A673 (cell line): ENCODE results near the gene ANKRD13A. TPM values are rescaled to one million over a fixed set of nuclear protein-coding genes. Genes with fewer than 3 reads are reported as not detected.

ENCODE experiments used
- BruUV-seq: library from RNA; stranded (reverse); fragments of 400-500 nt; replicated peaks from 2 replicates; lab custom pipeline; 2021; lab: Mats Ljungman, UMichigan
- CTCF ChIA-PET: fragments of 300-600 bp; sonication (Branson Sonifier 250); formaldehyde crosslinking; loops from one replicate; lab custom pipeline; 2022; ENCODE audit warnings: antibody characterized with exemption; lab: Charles Lee
- POLR2A ChIA-PET: fragments of 300-600 bp; sonication (Branson Sonifier 250); formaldehyde crosslinking; loops from one replicate; lab custom pipeline; 2022; ENCODE audit warnings: antibody characterized with exemption; ENCODE audit not compliant: low non-redundant PET; lab: Charles Lee
- DNase-seq: peaks from one replicate; pipeline ENCODE4 v3.0.0-alpha.2; 2015; ENCODE audit warnings: low spot score
- H3K27ac ChIP-seq: fragments of 200-600 bp; sonication (generic); 2 replicates; pipeline ENCODE4 v1.5.1; 2016; ENCODE audit warnings: mixed run types, low read depth, mild to moderate bottlenecking, mixed read lengths, antibody characterized with exemption, low read length; ENCODE audit not compliant: poor library complexity, severe bottlenecking
- H3K27me3 ChIP-seq: fragments of 200-600 bp; sonication (generic); replicated peaks from 2 replicates; pipeline ENCODE4 v1.6.1; 2017; ENCODE audit warnings: mixed run types, low read depth, mild to moderate bottlenecking, mixed read lengths, antibody characterized with exemption, low read length; ENCODE audit not compliant: insufficient read depth, poor library complexity
- H3K36me3 ChIP-seq: fragments of 200-600 bp; sonication (generic); 2 replicates; pipeline ENCODE4 v1.6.1; 2016; ENCODE audit warnings: mixed run types, mild to moderate bottlenecking, mixed read lengths, antibody characterized with exemption, low read length; ENCODE audit not compliant: insufficient read depth, poor library complexity, severe bottlenecking
- H3K4me1 ChIP-seq: fragments of 200-600 bp; sonication (generic); 2 replicates; pipeline ENCODE4 v1.6.1; 2017; ENCODE audit warnings: mixed run types, mild to moderate bottlenecking, mixed read lengths, antibody characterized with exemption, low read length; ENCODE audit not compliant: insufficient read depth, poor library complexity, severe bottlenecking
- H3K4me3 ChIP-seq: fragments of 200-600 bp; sonication (generic); 2 replicates; pipeline ENCODE4 v1.5.1; 2016; ENCODE audit warnings: low read depth, mixed run types, mild to moderate bottlenecking, mixed read lengths, low read length; ENCODE audit not compliant: poor library complexity, severe bottlenecking
- H3K9me3 ChIP-seq: fragments of 200-600 bp; sonication (generic); 2 replicates; pipeline ENCODE4 v1.6.1; 2016; ENCODE audit warnings: mixed run types, low read depth, mild to moderate bottlenecking, mixed read lengths, antibody characterized with exemption, low read length; ENCODE audit not compliant: poor library complexity, severe bottlenecking
- CTCF ChIP-seq: fragments of 300-800, 200-600 bp; sonication (generic); conservative IDR thresholded peaks from 2 replicates; pipeline ENCODE4 v1.5.1; 2017; ENCODE audit warnings: low read depth, mild to moderate bottlenecking, antibody characterized with exemption, low read length, moderate library complexity, mixed read lengths
- EZH2 ChIP-seq: fragments of 200-600 bp; sonication (generic); IDR thresholded peaks from 2 replicates; pipeline ENCODE4 v1.6.1; 2017; ENCODE audit warnings: borderline replicate concordance, low read depth, mild to moderate bottlenecking, mixed read lengths, antibody characterized with exemption, low read length; ENCODE audit not compliant: poor library complexity, severe bottlenecking
- intact Hi-C: fragments of 100-400 bp; cut with micrococcal nuclease; formaldehyde crosslinking; loops from one replicate; pipeline ENCODE4 v1.10.0; 2022; ENCODE audit not compliant: unreplicated experiment
- total RNA-seq: library from RNA; stranded (reverse); gene quantifications from 2 replicates; pipeline ENCODE4 v1.2.3, GENCODE V29; 2021

ANKRD13A gene
- total RNA-seq, 1 experiment from 2014 or later, result 19.8 TPM

GRCh38 chr12:109951751-109952150 lies 47.5 kb upstream of the ANKRD13A start:
- intact Hi-C loops, result no loop called here
- H3K27me3 ChIP-seq, result no peaks in the 10 kb centered on the region
- TF ChIP-seq EZH2 (no peak), CTCF (no peak)

GRCh38 chr12:109952160-109952858 lies 46.9 kb upstream of the ANKRD13A start:
- POLR2A ChIA-PET, result interaction anchor here (0.6 kb wide), 1 partner anchor 11 kb away, joined by 8 read pairs; no protein-coding TSS in a partner anchor
- TF ChIP-seq EZH2 (no peak), CTCF (no peak)
- Histone ChIP-seq H3K4me1 (peaks cover 15% of the 10 kb centered on the region), H3K27me3 (no peaks in the 10 kb centered on the region), H3K9me3 (no peaks in the 10 kb centered on the region), H3K4me3 (no peak overlapping the region), H3K36me3 (peaks cover 49% of the 10 kb centered on the region), H3K27ac (no peak overlapping the region)
- CTCF ChIA-PET, result no interaction called here
- no TSS peak for BruUV-seq
- no peak for DNase-seq
- intact Hi-C loops, result no loop called here

More at GRCh38 chr12:109951751-109952150, 47.5 kb upstream of the ANKRD13A start:
- H3K9me3 ChIP-seq, result no peaks in the 10 kb centered on the region
- no TSS peak for BruUV-seq
- peaks cover 49% of the 10 kb centered on the region for H3K36me3 ChIP-seq
- POLR2A ChIA-PET, result interaction anchor here (0.6 kb wide), 1 partner anchor 11 kb away, joined by 8 read pairs; no protein-coding TSS in a partner anchor
- H3K4me3 ChIP-seq, result no peak overlapping the region
- peaks cover 18% of the 10 kb centered on the region for H3K4me1 ChIP-seq
- CTCF ChIA-PET, result no interaction called here
- no peak overlapping the region for H3K27ac ChIP-seq
- DNase-seq, result no peak

GRCh38 chr12:109952873-109953272 lies 46.4 kb upstream of the ANKRD13A start:
- Histone ChIP-seq H3K27me3 (no peaks in the 10 kb centered on the region), H3K27ac (no peak overlapping the region), H3K4me1 (peaks cover 15% of the 10 kb centered on the region), H3K9me3 (no peaks in the 10 kb centered on the region), H3K4me3 (no peak overlapping the region), H3K36me3 (peaks cover 49% of the 10 kb centered on the region)
- POLR2A ChIA-PET, result no interaction called here
- intact Hi-C loops, result no loop called here
- no peak for TF ChIP-seq EZH2
- no peak for TF ChIP-seq CTCF
- CTCF ChIA-PET, result no interaction called here
- no TSS peak for BruUV-seq
- DNase-seq, result no peak
